ENCODE measurements around the gene DDX10. TPM values are rescaled to one million over a fixed set of nuclear protein-coding genes. Genes with fewer than 3 reads are reported as not detected.

The DDX10 gene
- total and polyA plus RNA-seq, 9 of the 15 experiments (the other 6 are each of a cell fraction or from before 2014, with no cell fraction given) = 33.9 to 94.6 (median 50.7) TPM

GRCh38 chr11:108669711-108670110, 4.8 kb downstream of the DDX10 start:
- Histone ChIP-seq H3K27me3 (ENCODE audit: control insufficient read depth in 2 of 2, insufficient read depth in 2 of 2, low read length in 2 of 2) (no peaks in the 10 kb centered on the region), H3K79me2 (ENCODE audit: control insufficient read depth, insufficient read depth, low read length) (peaks cover 88% of the 10 kb centered on the region), H3K27ac (ENCODE audit: extremely low read depth, low read depth, low read length) (no peak overlapping the region), H3K9ac (ENCODE audit: insufficient read depth in 1 of 2, low read depth in 2 of 2, low read length in 2 of 2) (no peak overlapping the region), H2AFZ (ENCODE audit: low read depth, low read length) (no peak overlapping the region), H3K4me3 (no peak overlapping the region), H3K4me1 (replicated peaks in 1 of 2; ENCODE audit: control insufficient read depth in 2 of 2, insufficient read depth in 2 of 2, low read length in 2 of 2) (peaks cover 14 to 22% of the 10 kb centered on the region in 2 experiments; a peak in 4 of 5 replicates), H3K9me3 (replicated peaks; ENCODE audit: control insufficient read depth, insufficient read depth, low read depth, low read length) (no peaks in the 10 kb centered on the region), H3K36me3 (ENCODE audit: control insufficient read depth, insufficient read depth, low read length) (peaks cover 57% of the 10 kb centered on the region), H4K20me1 (replicated peaks; ENCODE audit: control insufficient read depth, insufficient read depth, low read length) (no peaks in the 10 kb centered on the region), H3K4me2 (ENCODE audit: insufficient read depth, low read length) (no peak overlapping the region), H3K9me1 (ENCODE audit: control insufficient read depth, insufficient read depth, low read length) (no peaks in the 10 kb centered on the region)
- DNase-seq (ENCODE audit: extremely low read depth in 1 of 4, low spot score in 3 of 4) (no peak), FAIRE-seq (no peak), ATAC-seq (no peak)
- POLR2A ChIA-PET = interaction anchor here (0.9 kb wide), 1 partner anchor 117 kb away, joined by 3 read pairs; no protein-coding TSS in a partner anchor
- in situ Hi-C loops (cut with MboI) (no loop called here), intact Hi-C loops (cut with micrococcal nuclease) (no loop called here)
- BruUV-seq (replicated peaks) = no TSS peak
- 95% methylated on average over 7 of the region's 7 CpGs for WGBS (ENCODE audit: insufficient coverage, low coverage, missing lambda C conversion rate)
- CTCF ChIA-PET (ENCODE audit: low intra/inter-chr PET ratio) = no interaction called here
- no peak for TF ChIP-seq NRF1 (conservative IDR thresholded peaks at IDR 0.05 in 1 of 2, IDR thresholded peaks at IDR 0.05 in 1 of 2)
- TF ChIP-seq SRF (CRISPR knock-in tag; IDR thresholded peaks at IDR 0.05) = no peak
- no peak for TF ChIP-seq ZFP91 (CRISPR knock-in tag; IDR thresholded peaks at IDR 0.05)
- TF ChIP-seq CREB3 (tag; conservative IDR thresholded peaks at IDR 0.05; ENCODE audit: low read depth) = no peak
- no peak for TF ChIP-seq THRA (IDR thresholded peaks at IDR 0.05)
- TF ChIP-seq ZNF75A (CRISPR knock-in tag; IDR thresholded peaks at IDR 0.05) = no peak
- TF ChIP-seq MEF2D (tag; conservative IDR thresholded peaks at IDR 0.05; ENCODE audit: low read depth) = no peak
- no peak for TF ChIP-seq ZFX (CRISPR knock-in tag; IDR thresholded peaks at IDR 0.05)
- no peak for TF ChIP-seq HSF4 (CRISPR knock-in tag; IDR thresholded peaks at IDR 0.05; ENCODE audit: borderline replicate concordance)
- TF ChIP-seq AFF4 (CRISPR knock-in tag; IDR thresholded peaks at IDR 0.05) = no peak
